PC-3 (cell line): Measurements from ENCODE around the gene EIPR1.

Source experiments
- EZH2 ChIP-seq: fragments of 300-600 bp; sonication (generic); IDR thresholded peaks from one replicate; pipeline ENCODE4 v1.6.1; 2017; ENCODE audit warnings: antibody characterized with exemption, mild to moderate bottlenecking, low read length; ENCODE audit not compliant: unreplicated experiment
- EZH2phosphoT487 ChIP-seq: fragments of 300-600 bp; sonication (generic); IDR thresholded peaks from 2 replicates; pipeline ENCODE4 v1.6.1; 2018; ENCODE audit warnings: mild to moderate bottlenecking, antibody characterized with exemption, low read length, borderline replicate concordance
- TF ChIP-seq, protein P1 (sequence below): fragments of 300-600 bp; sonication (generic); conservative IDR thresholded peaks from 2 replicates; pipeline ENCODE4 v1.5.1; 2017; ENCODE audit warnings: antibody characterized with exemption, low read depth, mild to moderate bottlenecking, low read length

DNA sequence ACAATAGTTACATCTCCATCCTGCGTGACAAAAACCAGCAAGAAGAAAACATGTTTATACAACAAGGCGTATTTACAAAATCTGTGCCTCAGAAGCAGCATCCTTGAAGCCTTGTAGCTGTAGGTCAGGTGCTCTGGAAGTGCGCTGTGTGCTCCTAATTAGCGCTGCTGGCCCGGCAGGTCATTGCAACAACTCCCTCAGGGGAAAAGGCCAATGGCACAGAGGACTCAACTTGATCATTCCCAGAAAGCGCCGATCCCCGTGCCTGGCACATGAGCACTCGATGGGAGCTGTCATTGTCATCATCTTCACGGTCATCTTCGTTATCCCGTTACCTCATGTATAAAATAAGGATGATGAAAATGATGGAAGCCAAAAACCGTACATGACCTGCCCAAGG lies 58.5 kb downstream of the EIPR1 start:
- TF ChIP-seq, protein P1, sequence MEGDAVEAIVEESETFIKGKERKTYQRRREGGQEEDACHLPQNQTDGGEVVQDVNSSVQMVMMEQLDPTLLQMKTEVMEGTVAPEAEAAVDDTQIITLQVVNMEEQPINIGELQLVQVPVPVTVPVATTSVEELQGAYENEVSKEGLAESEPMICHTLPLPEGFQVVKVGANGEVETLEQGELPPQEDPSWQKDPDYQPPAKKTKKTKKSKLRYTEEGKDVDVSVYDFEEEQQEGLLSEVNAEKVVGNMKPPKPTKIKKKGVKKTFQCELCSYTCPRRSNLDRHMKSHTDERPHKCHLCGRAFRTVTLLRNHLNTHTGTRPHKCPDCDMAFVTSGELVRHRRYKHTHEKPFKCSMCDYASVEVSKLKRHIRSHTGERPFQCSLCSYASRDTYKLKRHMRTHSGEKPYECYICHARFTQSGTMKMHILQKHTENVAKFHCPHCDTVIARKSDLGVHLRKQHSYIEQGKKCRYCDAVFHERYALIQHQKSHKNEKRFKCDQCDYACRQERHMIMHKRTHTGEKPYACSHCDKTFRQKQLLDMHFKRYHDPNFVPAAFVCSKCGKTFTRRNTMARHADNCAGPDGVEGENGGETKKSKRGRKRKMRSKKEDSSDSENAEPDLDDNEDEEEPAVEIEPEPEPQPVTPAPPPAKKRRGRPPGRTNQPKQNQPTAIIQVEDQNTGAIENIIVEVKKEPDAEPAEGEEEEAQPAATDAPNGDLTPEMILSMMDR: no peak
- TF ChIP-seq EZH2phosphoT487 (no peak), EZH2 (no peak)
